ENCODE measurements around the gene HTRA3.

The HTRA3 gene

DNA sequence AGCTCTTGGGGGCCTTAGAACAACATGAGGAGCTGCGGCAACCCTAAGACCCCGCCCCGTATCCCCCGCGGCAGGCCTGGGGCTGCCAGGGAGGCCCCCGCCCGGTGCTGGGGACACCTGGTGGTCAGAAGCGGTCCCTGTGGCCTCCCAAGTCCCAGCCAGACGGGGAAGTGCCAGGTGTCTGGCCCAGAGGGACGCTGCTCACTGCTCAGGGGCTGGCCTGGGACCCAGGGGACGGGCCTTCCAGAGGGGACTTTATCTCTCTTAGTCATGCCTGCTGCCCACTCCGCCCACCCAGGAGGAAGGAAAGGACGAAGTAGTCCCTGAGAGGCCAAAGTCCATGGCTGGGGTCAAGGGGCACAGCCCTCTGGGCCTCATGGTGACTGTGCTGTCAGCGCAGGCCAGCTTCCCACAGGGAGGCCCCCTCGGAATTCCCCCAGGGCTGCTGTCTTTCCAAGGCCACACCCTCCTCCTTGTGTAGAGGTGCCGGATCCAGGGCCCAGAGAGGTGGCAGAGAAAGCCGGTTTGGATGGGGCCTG, 31.0 kb upstream of the HTRA3 start:
- DNase-seq (ENCODE audit: low read depth in 2 of 2), result no peak
- TF ChIP-seq, protein P1, sequence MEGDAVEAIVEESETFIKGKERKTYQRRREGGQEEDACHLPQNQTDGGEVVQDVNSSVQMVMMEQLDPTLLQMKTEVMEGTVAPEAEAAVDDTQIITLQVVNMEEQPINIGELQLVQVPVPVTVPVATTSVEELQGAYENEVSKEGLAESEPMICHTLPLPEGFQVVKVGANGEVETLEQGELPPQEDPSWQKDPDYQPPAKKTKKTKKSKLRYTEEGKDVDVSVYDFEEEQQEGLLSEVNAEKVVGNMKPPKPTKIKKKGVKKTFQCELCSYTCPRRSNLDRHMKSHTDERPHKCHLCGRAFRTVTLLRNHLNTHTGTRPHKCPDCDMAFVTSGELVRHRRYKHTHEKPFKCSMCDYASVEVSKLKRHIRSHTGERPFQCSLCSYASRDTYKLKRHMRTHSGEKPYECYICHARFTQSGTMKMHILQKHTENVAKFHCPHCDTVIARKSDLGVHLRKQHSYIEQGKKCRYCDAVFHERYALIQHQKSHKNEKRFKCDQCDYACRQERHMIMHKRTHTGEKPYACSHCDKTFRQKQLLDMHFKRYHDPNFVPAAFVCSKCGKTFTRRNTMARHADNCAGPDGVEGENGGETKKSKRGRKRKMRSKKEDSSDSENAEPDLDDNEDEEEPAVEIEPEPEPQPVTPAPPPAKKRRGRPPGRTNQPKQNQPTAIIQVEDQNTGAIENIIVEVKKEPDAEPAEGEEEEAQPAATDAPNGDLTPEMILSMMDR (IDR thresholded peaks at IDR 0.05; ENCODE audit: low read depth, low read length), result peak; percentile 39
- no peak overlapping the region for H3K4me3 ChIP-seq (replicated peaks in 1 of 2; ENCODE audit: low read depth in 2 of 2, low read length in 2 of 2)

DNA sequence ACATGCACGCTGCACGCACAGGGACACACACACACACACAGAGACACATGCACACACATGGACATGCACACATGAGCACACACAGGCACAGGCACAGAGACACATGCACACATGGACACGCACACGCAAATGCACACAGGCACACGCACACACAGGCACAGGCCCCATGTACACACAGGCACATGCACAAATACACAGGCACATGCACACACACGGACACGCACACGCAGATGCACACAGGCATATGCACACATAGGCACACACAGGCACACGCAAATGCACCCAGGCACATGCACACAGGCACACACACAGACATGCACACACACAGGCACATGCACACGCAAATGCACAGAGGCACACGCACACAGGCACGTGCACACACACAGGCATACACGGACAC, 30.3 kb upstream of the HTRA3 start:
- H3K4me3 ChIP-seq (replicated peaks in 1 of 2; ENCODE audit: low read depth in 2 of 2, low read length in 2 of 2), result no peak overlapping the region
- DNase-seq (ENCODE audit: low read depth in 2 of 2), result no peak
- TF ChIP-seq, protein P1 (IDR thresholded peaks at IDR 0.05; ENCODE audit: low read depth, low read length), result no peak

DNA sequence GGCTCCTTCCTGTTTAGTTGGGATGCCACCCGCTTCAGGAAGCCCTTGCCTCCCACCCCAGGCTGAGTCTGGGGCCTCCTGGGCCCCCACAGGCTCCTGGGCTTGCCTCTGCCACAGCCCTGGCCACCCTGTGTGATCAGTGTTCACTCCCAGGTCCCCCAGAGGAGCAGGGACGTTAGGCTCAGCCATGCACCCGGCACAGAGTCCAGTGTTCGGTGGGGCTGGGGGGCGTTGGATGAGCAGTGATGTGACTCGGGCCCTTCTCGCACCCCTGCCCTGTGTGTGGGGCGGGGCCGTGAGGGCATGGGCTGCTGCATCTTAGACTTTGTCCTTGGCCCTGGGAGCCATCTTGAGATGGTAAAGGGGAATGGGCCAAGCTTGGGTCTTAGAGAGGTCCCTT, 29.9 kb upstream of the HTRA3 start:
- TF ChIP-seq, protein P1 (IDR thresholded peaks at IDR 0.05; ENCODE audit: low read depth, low read length), result no peak
- DNase-seq (ENCODE audit: low read depth in 2 of 2), result no peak
- no peak overlapping the region for H3K4me3 ChIP-seq (replicated peaks in 1 of 2; ENCODE audit: low read depth in 2 of 2, low read length in 2 of 2)

DNA sequence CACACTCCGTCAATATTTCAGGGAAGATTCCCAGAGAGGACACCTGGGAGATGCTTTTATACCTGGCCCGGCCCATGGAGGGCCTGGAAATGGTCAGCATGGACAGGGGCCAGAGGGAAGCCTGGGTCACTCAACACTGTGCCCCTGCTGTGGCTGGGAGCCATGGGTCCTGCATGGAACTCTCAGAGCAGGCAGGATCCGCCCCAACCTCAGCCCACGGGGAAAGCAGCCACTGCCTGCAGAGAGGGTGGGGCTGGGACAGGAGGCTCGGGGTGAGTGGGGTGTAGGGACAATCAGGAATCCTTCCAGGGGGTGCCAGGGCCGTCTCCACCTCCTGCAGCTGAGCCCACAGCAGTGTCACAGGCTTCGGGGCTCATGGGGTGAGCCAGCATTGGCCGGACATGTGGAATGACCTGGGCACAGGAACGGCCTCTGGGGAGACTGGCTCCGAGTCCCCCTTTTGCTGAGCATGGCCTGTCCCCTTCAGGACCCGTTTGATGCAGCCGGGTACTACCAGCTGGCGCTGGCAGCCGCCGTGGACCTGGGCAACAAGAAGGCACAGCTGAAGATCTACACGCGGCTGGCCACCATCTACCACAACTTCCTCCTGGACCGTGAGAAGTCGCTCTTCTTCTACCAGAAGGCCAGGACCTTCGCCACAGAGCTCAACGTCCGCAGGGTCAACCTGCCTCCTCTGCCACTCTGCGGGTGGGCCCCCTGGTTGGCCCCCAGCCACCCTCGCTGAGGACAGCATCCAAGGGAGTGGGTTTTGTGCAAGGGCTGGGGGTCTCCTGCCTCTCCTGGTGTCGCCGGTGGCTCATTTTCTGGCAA, 29.1 kb upstream of the HTRA3 start:
- no peak overlapping the region for H3K4me3 ChIP-seq (replicated peaks in 1 of 2; ENCODE audit: low read depth in 2 of 2, low read length in 2 of 2)
- TF ChIP-seq, protein P1 (IDR thresholded peaks at IDR 0.05; ENCODE audit: low read depth, low read length), result no peak
- DNase-seq (ENCODE audit: low read depth in 2 of 2), result no peak

DNA sequence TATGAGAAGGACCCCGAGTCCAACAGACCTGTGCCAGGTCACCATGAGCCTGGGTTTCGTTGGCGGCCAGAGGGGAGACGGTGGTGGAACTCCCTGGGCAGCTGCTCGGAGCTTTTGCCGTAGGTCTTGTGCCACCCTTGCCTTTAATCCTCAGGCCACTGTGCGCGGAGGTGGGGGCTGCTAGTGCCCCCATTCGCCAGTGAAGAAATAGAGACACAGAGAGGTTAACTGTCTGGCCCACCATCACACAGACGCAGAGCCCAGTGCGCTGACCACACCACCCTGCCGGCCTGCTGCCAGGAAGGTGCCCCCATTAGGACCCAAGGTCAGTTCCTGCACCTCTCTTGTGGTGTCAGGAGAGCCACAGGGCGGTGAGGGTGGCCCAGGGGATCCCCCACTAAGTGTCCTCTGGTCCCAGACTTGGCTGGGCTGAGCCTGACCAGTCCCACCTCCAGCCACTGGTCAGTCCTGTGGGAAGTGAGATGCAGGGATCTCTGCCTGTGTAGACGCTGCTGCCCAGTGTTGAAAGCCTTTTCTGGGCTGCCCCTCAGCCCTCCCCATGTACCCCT, 28.3 kb upstream of the HTRA3 start:
- no peak for DNase-seq (ENCODE audit: low read depth in 2 of 2)
- H3K4me3 ChIP-seq (replicated peaks in 1 of 2; ENCODE audit: low read depth in 2 of 2, low read length in 2 of 2), result no peak overlapping the region
- TF ChIP-seq, protein P1 (IDR thresholded peaks at IDR 0.05; ENCODE audit: low read depth, low read length), result no peak

DNA sequence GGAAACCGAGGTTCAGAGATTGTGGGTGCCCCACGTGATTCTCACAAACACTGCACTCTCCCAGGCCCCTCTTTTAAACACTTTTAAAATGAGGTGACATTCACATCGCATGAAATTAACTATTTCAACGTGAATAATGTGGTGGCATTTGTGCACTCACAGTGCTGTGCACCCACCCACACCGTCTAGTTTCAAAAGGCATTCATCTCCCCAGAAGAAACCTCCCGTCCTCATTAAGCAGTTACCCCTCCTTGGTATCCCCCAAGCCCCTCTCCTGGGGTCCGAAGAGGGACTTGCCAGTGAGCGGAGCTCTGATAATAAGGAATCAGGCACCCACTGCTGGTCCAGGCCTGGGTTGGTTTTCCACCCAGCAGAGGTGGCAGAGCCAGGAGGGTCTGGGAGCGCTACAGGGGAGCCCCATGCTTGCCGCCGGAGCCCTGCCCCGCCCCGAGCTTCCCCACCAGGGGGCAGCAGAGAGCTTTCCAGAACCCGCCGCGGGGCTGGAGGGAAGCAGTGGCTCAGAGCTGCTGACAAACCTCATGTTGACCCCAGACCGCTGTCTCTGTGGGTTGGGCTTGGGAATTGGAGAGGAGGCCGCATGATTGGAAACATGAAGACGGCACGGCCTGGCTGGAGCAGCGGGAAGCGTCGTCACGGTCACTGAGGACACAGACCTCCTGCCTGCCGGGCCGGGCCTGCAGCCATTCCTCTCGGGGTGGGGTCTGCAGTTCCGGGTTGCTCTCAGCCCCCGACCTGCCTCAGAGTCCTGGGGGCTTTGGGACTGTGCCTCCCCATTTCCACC, 27.5 kb upstream of the HTRA3 start:
- TF ChIP-seq, protein P1 (IDR thresholded peaks at IDR 0.05; ENCODE audit: low read depth, low read length), result peak; percentile 97
- peak; percentile 80 to 95 for DNase-seq (ENCODE audit: low read depth in 2 of 2)
- H3K4me3 ChIP-seq (replicated peaks in 1 of 2; ENCODE audit: low read depth in 2 of 2, low read length in 2 of 2), result no peak overlapping the region
